Cardiac fibroblast (primary cell): ENCODE measurements around the gene ZBTB38.

Source experiments
- DNase-seq, 2 donors: peaks; one replicate each; pipeline versions ENCODE4 v3.0.0 to v3.0.0-alpha.2; 2010; ENCODE audit warnings: low read depth in 2 of 2
- H3K4me3 ChIP-seq, 2 donors: replicated peaks in 1 of 2; 1 replicate in 1 of 2; 2 replicates in 1 of 2; pipeline ENCODE4 v1.5.1; 2011; ENCODE audit warnings: low read depth in 2 of 2, low read length in 2 of 2, mild to moderate bottlenecking in 2 of 2, moderate library complexity in 1 of 2
- TF ChIP-seq, protein P1 (sequence below): IDR thresholded peaks from one replicate; pipeline ENCODE4 v1.5.1; 2011; ENCODE audit warnings: low read depth, mild to moderate bottlenecking, low read length, inconsistent platforms

The ZBTB38 gene

GRCh38 chr3:141380279-141380678, 12.0 kb downstream of the ZBTB38 start:
- no peak for DNase-seq
- TF ChIP-seq, protein P1, sequence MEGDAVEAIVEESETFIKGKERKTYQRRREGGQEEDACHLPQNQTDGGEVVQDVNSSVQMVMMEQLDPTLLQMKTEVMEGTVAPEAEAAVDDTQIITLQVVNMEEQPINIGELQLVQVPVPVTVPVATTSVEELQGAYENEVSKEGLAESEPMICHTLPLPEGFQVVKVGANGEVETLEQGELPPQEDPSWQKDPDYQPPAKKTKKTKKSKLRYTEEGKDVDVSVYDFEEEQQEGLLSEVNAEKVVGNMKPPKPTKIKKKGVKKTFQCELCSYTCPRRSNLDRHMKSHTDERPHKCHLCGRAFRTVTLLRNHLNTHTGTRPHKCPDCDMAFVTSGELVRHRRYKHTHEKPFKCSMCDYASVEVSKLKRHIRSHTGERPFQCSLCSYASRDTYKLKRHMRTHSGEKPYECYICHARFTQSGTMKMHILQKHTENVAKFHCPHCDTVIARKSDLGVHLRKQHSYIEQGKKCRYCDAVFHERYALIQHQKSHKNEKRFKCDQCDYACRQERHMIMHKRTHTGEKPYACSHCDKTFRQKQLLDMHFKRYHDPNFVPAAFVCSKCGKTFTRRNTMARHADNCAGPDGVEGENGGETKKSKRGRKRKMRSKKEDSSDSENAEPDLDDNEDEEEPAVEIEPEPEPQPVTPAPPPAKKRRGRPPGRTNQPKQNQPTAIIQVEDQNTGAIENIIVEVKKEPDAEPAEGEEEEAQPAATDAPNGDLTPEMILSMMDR = no peak

GRCh38 chr3:141380987-141381386, 12.7 kb downstream of the ZBTB38 start:
- H3K4me3 ChIP-seq = no peak overlapping the region
- DNase-seq = no peak
- TF ChIP-seq, protein P1 = no peak

More at GRCh38 chr3:141380279-141380678, 12.0 kb downstream of the ZBTB38 start:
- no peak overlapping the region for H3K4me3 ChIP-seq

- H3K4me3 ChIP-seq = no peak overlapping the region
- TF ChIP-seq, protein P1 = no peak
- no peak for DNase-seq
Observed at GRCh38 chr3:141382571-141382970, 14.3 kb downstream of the ZBTB38 start.

DNA sequence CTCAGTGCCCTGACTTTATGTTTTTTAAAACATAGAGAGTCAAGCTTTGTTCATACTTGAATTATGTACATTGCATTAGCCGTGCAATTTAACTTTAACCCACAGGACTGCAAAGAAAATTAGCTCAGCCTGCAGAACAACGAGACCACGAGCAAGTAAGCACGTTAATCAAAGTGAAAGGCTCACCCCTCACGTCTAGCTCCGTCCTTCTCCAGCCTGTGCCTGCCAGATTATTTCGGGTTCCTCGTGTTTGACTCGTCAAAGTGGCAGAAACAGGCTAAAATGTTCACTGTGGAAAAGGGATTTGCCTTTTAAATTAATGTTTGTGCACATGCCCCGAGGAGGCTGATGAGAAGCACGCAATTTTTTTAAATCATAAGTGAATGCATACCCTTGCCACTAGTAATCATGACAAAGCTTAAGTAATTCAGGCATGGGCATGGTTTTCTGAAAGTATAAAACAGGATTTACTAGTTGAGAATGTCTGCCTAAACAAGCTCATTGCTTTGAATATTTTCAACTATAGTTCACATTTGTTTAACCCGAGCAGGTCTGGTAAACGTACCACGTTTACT, 15.3 kb downstream of the ZBTB38 start:
- H3K4me3 ChIP-seq = no peak overlapping the region
- TF ChIP-seq, protein P1 = no peak

GRCh38 chr3:141384157-141384556, 15.9 kb downstream of the ZBTB38 start:
- H3K4me3 ChIP-seq = peak overlapping the region in 1 of 2 donors; percentile 2
- TF ChIP-seq, protein P1 = no peak
- peak in 1 of 2 donors; percentile 45 for DNase-seq

More for the DNA sequence above, 15.3 kb downstream of the ZBTB38 start:
- DNase-seq = peak in 1 of 2 donors; percentile 53

- peak overlapping the region in 1 of 2 donors; percentile 2 for H3K4me3 ChIP-seq
- no peak for DNase-seq
- TF ChIP-seq, protein P1 = no peak
Observed at GRCh38 chr3:141384575-141384974, 16.3 kb downstream of the ZBTB38 start.
